Sigmoid colon (tissue), 7 donors: ENCODE measurements around the gene TBC1D22A. TPM values are rescaled to one million over a fixed set of nuclear protein-coding genes. Genes with fewer than 3 reads are reported as not detected.

Experiments used
- DNase-seq: peaks from one replicate; pipeline ENCODE4 v3.0.0-alpha.2; 2019
- H3K27ac ChIP-seq, 4 donors: fragments of 200-600 bp; sonication (generic); one replicate each; pipeline ENCODE4 v1.5.1; 2016 to 2019; ENCODE audit warnings: mild to moderate bottlenecking in 1 of 4
- H3K27me3 ChIP-seq, 3 donors: fragments of 200-600 bp; sonication (generic); one replicate each; pipeline ENCODE4 v1.5.1; 2019; ENCODE audit warnings: mild to moderate bottlenecking in 1 of 3
- H3K36me3 ChIP-seq, 4 donors: fragments of 200-600 bp; sonication (generic); one replicate each; pipeline ENCODE4 v1.5.1; 2016 to 2019
- H3K4me1 ChIP-seq, 4 donors: fragments of 200-600 bp; sonication (generic); one replicate each; pipeline ENCODE4 v1.5.1; 2017 to 2019
- H3K4me3 ChIP-seq, 4 donors: fragments of 200-600 bp; sonication (generic); one replicate each; pipeline ENCODE4 v1.5.1; 2017 to 2019; ENCODE audit warnings: mild to moderate bottlenecking in 2 of 4, moderate library complexity in 1 of 4
- H3K9me3 ChIP-seq, 4 donors: fragments of 200-600 bp in 3 of 4; sonication (generic) in 3 of 4; one replicate each; pipeline versions ENCODE4 v1.5.1 to v1.6.1; 2013 to 2019
- EP300 ChIP-seq, 4 donors: sonication (generic); formaldehyde crosslinking; IDR thresholded peaks; one replicate each; pipeline ENCODE4 v1.6.1; 2017; ENCODE audit warnings: antibody characterized with exemption in 4 of 4
- POLR2A ChIP-seq, 2 donors: fragments of 450-650 bp; IDR thresholded peaks; one replicate each; pipeline ENCODE4 v1.6.1; 2016; ENCODE audit warnings: antibody characterized with exemption in 2 of 2, mild to moderate bottlenecking in 2 of 2, moderate library complexity in 2 of 2
- POLR2AphosphoS5 ChIP-seq, 4 donors: sonication (generic); formaldehyde crosslinking; IDR thresholded peaks; one replicate each; pipeline ENCODE4 v1.6.1; 2017; ENCODE audit warnings: antibody characterized with exemption in 4 of 4
- WGBS, 2 donors: extraction: QIAGEN DNeasy Blood & Tissue Kit; methylation state at CpG; one replicate each; pipeline ENCODE4 v1.1.7; 2013; 5-methylcytosine and 5-hydroxymethylcytosine counted together
- intact Hi-C: fragments of 100-400 bp; cut with DNase I; formaldehyde crosslinking; loops from one replicate; pipeline ENCODE4 v1.15.1; 2023
- polyA plus RNA-seq, 3 donors: library from polyadenylated mRNA; stranded (reverse); fragments of 200-250 nt; gene quantifications; one replicate each; pipeline ENCODE4 v1.2.3, GENCODE V29; 2013
- total RNA-seq, 4 donors: library from RNA; depleted of rRNA; stranded (reverse); fragments of >200 nt; gene quantifications; one replicate each; pipeline ENCODE4 v1.1.0, GENCODE V29; 2016
- TF ChIP-seq, protein P1 (sequence below), 4 experiments: fragments of 450-650 bp in 3 of 4; fragments of 200-600 bp in 1 of 4; IDR thresholded peaks; one replicate each; pipeline ENCODE4 v1.5.1; 2016 to 2019; ENCODE audit warnings: antibody characterized with exemption in 4 of 4, mild to moderate bottlenecking in 3 of 4, moderate library complexity in 2 of 4
- donor health status: healthy with polysubstance abuse.
- donor health status: Bipolar disorder and iron deficiency.
- donor health status: healthy.

Gene TBC1D22A
- total and polyA plus RNA-seq, 7 donors = 13.6 to 34.6 (median 14.3) TPM

DNA sequence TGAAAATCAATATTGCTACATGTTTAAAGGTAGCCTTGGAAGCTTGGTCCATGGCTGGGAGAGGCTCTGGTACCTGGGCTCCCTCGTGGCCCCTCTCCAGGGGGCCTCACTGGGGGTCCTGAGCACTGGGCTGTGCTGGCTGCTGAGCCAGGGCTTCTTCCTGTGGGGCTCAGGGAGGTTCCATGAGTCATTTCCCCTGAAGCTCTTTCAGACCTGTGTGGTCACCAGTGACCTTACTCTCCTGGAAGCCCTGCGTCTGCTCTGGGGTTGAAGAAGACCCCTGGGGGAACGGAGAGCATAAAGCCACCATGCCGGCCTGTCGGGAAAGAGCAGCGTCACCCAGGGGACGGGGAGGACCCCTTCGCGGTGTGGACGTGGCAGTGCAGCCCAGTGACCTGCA is 389.0 kb downstream of the TBC1D22A start:
- intact Hi-C loops = loop anchor here (10.0 kb wide), 1 partner anchor 317 kb away; no protein-coding TSS in a partner anchor
- WGBS, 2 donors = 84 to 93% methylated on average over 10 of the region's 10 CpGs
- Histone ChIP-seq H3K4me3 (no peak overlapping the region), H3K27me3 (no peaks in the 10 kb centered on the region), H3K4me1 (peaks cover 0 to 15% (median 12%) of the 10 kb centered on the region in 4 donors), H3K27ac (no peak overlapping the region), H3K36me3 (no peaks in the 10 kb centered on the region), H3K9me3 (peaks cover 0 to 4% (median 1%) of the 10 kb centered on the region in 4 donors)
- no peak for DNase-seq
- TF ChIP-seq POLR2A (IDR thresholded peaks at IDR 0.05) (no peak), POLR2AphosphoS5 (IDR thresholded peaks at IDR 0.05) (no peak), EP300 (IDR thresholded peaks at IDR 0.05) (no peak)
- TF ChIP-seq, protein P1, sequence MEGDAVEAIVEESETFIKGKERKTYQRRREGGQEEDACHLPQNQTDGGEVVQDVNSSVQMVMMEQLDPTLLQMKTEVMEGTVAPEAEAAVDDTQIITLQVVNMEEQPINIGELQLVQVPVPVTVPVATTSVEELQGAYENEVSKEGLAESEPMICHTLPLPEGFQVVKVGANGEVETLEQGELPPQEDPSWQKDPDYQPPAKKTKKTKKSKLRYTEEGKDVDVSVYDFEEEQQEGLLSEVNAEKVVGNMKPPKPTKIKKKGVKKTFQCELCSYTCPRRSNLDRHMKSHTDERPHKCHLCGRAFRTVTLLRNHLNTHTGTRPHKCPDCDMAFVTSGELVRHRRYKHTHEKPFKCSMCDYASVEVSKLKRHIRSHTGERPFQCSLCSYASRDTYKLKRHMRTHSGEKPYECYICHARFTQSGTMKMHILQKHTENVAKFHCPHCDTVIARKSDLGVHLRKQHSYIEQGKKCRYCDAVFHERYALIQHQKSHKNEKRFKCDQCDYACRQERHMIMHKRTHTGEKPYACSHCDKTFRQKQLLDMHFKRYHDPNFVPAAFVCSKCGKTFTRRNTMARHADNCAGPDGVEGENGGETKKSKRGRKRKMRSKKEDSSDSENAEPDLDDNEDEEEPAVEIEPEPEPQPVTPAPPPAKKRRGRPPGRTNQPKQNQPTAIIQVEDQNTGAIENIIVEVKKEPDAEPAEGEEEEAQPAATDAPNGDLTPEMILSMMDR (IDR thresholded peaks at IDR 0.05) = no peak

DNA sequence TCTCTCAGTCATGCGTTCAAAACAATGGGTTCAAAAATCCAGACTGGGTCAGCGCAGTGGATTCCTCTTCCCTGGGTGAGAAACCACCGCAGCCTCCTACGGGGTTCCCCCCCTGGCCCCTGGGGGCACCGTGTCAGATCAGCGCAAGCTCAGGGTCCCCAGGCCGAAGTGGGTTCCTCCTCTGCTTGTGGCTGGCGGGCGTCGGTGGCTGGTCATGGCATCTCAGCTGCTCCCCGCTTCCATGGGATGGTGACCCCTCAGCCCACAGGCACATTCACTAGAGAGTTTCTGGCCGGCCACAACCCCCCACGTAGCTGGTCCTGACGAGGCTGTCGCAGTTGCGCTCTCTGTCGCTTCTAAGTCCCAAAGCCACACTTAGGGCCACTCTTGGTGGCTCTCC is 389.8 kb downstream of the TBC1D22A start:
- H3K27ac ChIP-seq = no peak overlapping the region
- H3K36me3 ChIP-seq = no peaks in the 10 kb centered on the region
- TF ChIP-seq POLR2AphosphoS5 (IDR thresholded peaks at IDR 0.05) (no peak), EP300 (IDR thresholded peaks at IDR 0.05) (no peak), POLR2A (IDR thresholded peaks at IDR 0.05) (no peak)
- TF ChIP-seq, protein P1 (IDR thresholded peaks at IDR 0.05) = no peak
- intact Hi-C loops = loop anchor here (10.0 kb wide), 1 partner anchor 317 kb away; no protein-coding TSS in a partner anchor
- H3K9me3 ChIP-seq = peaks cover 0 to 4% (median 1%) of the 10 kb centered on the region in 4 donors
- H3K4me1 ChIP-seq = peaks cover 0 to 15% (median 12%) of the 10 kb centered on the region in 4 donors
- no peak for DNase-seq
- no peak overlapping the region for H3K4me3 ChIP-seq
- 94 to 95% methylated on average over 17 of the region's 17 CpGs for WGBS, 2 donors
- H3K27me3 ChIP-seq = no peaks in the 10 kb centered on the region

DNA sequence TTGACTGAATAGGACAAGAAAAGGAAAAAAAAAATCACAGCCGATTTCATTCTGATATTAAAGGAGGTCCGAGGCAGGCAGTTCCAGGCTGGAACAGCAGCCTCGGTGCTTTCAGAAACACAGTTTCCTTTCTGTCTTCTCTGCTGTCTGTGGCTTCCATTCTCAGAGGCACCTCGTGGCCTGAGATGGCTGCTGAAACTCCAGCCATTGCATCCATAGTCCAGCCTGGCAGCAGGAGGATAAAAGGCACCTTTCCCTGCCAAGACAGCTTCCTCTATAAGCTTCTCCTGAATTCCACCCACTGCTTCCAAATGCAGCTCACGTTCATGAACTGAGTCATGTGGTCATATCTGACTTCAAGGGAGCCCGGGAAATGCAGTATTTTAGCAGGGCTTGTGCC is 390.5 kb downstream of the TBC1D22A start:
- H3K36me3 ChIP-seq = no peaks in the 10 kb centered on the region
- DNase-seq = no peak
- 71 to 73% methylated on average over 6 of the region's 6 CpGs for WGBS, 2 donors
- H3K4me1 ChIP-seq = peaks cover 0 to 15% (median 12%) of the 10 kb centered on the region in 4 donors
- intact Hi-C loops = loop anchor here (10.0 kb wide), 1 partner anchor 318 kb away; no protein-coding TSS in a partner anchor
- H3K27ac ChIP-seq = no peak overlapping the region
- no peak overlapping the region for H3K4me3 ChIP-seq
- TF ChIP-seq, protein P1 (IDR thresholded peaks at IDR 0.05) = no peak
- TF ChIP-seq POLR2A (IDR thresholded peaks at IDR 0.05) = no peak
- no peak for TF ChIP-seq POLR2AphosphoS5 (IDR thresholded peaks at IDR 0.05)
- TF ChIP-seq EP300 (IDR thresholded peaks at IDR 0.05) = no peak
- peaks cover 0 to 4% (median 1%) of the 10 kb centered on the region in 4 donors for H3K9me3 ChIP-seq
- no peaks in the 10 kb centered on the region for H3K27me3 ChIP-seq

DNA sequence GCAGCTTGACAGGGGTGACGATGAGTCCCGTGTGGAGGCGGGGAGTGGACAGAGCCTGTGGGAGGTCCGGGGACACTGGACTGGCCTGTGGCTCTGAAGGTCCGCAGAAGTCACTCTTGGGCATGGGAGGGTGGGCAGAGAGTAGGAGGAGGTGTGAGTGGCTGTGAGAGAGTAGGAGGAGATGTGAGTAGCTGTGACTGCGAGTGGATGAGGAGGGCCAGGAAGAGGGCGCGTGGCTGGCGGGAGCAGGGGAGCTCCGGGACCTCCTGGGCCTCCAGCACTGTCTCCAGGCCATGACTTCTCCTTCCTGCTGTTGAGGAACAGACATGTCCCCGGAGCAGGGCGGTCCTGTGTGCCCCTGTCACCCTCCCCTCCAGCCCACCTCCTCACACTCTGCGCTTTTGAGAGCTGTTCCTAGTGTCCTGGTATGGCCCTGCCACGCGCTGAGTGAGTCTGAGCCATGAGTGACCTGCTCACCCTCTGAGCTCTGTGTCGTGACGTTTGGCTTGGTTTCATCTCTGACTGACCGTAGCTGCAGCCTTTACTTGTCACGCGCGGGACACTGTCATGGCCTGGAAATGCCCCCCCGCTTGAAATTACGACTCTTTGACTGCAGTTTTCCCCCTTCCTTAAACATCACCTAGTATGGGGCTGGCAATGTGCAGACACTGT is 391.5 kb downstream of the TBC1D22A start:
- intact Hi-C loops = loop anchor here (10.0 kb wide), 1 partner anchor 319 kb away; no protein-coding TSS in a partner anchor
- Histone ChIP-seq H3K27me3 (no peaks in the 10 kb centered on the region), H3K4me3 (peak overlapping the region in 2 of 4 donors; percentile 38 to 43), H3K36me3 (no peaks in the 10 kb centered on the region), H3K4me1 (peaks cover 0 to 15% (median 12%) of the 10 kb centered on the region in 4 donors), H3K9me3 (peaks cover 0 to 4% (median 1%) of the 10 kb centered on the region in 4 donors), H3K27ac (peak overlapping the region in 2 of 4 donors; percentile 24 to 33)
- TF ChIP-seq POLR2AphosphoS5 (IDR thresholded peaks at IDR 0.05) = no peak
- TF ChIP-seq, protein P1 (IDR thresholded peaks at IDR 0.05) = no peak
- no peak for TF ChIP-seq POLR2A (IDR thresholded peaks at IDR 0.05)
- TF ChIP-seq EP300 (IDR thresholded peaks at IDR 0.05) = no peak
- DNase-seq = no peak
- 84 to 91% methylated on average over 23 of the region's 23 CpGs for WGBS, 2 donors
